NCI-H1417 treated with DMSO at 0.1 percent for 48 hours (cell line): ENCODE results near the gene HJV.

Source experiments
- DNase-seq: peaks from one replicate; lab custom pipeline; 2025; lab: John Stamatoyannopoulos, UW

HJV gene

GRCh38 chr1:145975216-145975615, 46.3 kb downstream of the HJV start:
- DNase-seq, result no peak

DNA sequence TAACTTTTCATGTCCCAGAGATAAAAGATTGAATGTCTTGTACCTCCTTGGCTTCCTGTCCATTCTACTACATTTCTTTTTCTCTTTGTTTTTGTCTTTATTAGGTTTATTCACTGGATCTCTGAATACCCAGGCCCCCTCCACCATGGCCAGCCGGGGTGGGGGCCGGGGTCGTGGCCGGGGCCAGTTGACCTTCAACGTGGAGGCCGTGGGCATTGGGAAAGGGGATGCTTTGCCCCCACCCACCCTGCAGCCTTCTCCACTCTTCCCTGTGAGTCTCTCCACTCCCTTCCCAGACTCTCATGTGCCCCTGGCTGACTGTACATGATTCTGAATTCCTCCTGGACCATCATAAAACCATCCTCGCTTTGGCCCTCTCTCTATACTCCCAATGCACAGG, 46.8 kb downstream of the HJV start:
- no peak for DNase-seq

DNA sequence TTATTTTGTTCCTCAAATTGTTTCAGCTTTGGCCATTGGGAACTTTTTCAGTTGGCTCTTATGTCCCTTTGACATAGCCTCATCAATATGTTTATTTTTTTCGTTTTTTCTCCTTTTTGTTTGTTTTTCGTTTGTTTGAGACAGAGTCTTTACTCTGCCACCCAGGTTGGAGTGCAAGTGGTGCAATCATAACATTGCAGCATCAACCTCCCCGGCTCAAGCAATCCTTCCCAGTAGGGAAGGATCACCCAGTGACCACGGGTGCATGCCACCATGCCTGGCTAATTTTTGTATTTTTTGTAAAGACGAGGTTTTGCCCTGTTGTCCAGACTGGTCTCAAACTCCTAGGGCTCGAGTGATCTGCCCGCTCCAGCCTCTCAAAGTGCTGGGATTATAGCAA, 49.0 kb downstream of the HJV start:
- DNase-seq, result no peak
